ENCODE data around the gene SNAPC5.
"Not testable (repeated sequence)": the region's sequence is repeated elsewhere in the genome, so short reads cannot be mapped to it uniquely, and the experiment has no call there.

The SNAPC5 gene

GRCh38 chr15:66497502-66498455 lies at the start of gene SNAPC5:
Gene SNAPC5, minus strand, starts transcription at chr15:66497762. Its CDS starts 31 bp downstream, at chr15:66497731.
- no peak for FAIRE-seq

- no peak for FAIRE-seq
These were observed 47.7 kb upstream of the SNAPC5 start for GRCh38 chr15:66545255-66545654.

DNA sequence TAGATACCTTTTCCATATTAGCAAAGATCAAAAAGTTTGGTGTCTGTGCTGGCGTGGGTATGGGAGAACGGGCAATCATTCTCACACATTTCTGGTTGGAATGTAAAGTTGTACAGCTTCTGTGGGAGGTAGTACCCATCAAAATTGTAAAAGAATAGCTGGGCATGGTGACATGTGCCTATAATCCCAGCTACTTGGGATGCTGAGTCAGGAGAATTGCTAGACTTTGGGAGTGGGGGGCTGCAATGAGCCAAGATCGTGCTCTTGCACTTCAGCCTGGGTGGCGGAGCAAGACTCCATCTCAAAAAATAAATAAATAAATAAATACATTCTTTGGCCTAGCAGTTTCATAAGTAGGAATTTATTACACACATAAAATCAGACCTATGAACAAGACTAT lies 45.3 kb upstream of the SNAPC5 start:
- no peak for FAIRE-seq

GRCh38 chr15:66535056-66535455 lies 37.5 kb upstream of the SNAPC5 start:
- FAIRE-seq, result no peak

DNA sequence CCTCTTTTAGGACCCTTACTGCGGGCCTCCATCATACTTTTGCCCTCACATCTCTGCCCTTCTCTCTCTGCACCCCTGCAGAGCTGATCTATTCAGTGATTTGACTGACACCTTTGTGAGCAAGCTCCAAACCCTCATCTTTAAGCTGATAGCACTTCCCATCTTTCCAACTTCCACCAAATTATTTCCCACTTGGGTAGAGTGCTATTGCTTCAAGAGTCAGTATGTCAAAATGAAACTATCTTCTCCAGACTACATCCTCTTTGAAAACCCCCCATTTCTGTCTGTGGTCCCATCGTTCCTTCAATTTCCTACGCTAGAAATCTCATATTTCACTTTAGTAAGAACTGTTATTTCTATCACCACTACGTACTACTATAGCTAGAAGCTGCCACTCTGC lies 27.3 kb upstream of the SNAPC5 start:
- no peak for FAIRE-seq

DNA sequence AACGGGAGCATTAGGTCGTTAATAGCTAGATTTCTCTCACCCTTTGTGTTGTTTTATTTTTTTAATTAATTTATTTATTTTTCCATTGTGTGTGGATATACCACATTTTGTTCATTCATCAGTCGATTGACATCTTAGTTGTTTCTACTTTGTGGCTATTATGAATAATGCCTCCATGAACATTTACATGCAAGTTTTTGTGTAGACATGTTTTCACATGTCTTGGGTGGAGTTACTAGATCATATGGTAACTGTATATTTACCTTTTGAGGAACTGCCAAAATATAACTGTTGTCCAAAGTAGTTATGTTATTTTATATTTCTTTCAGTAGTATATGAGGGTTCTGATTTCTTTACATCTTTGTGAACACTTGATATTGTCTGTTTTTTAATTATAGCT lies 26.4 kb upstream of the SNAPC5 start:
- no peak for FAIRE-seq

- FAIRE-seq, result no peak
These were observed 18.4 kb upstream of the SNAPC5 start for GRCh38 chr15:66515901-66516322.

GRCh38 chr15:66514586-66514985 lies 17.0 kb upstream of the SNAPC5 start:
- no peak for FAIRE-seq

DNA sequence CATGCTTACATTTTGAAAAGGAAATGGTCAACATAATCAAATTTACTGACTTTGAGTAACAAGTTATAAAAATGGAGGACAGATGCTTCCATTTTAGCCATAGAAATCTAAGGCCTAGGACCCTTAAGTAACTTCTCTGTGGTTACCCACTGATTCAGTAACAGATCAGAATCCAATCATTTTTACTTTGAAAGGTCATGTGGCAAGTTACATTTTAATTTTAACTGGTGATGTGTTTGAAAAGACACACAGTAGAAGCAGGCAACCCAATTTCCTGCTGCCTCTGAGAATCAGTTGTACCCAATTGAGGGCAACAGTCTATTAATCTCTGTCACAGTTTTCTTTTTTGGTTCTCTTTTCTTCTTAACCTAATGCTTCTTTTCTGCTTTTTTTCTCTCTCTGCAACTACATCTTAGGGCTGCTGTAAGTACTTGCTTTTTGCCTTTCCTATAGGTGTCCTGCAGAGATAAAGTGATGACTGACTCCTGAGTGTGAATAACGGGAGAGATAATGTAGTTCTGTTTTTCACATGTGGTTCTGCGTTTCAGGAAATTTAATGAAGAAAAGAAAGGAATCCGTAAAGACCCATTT lies 10.8 kb upstream of the SNAPC5 start:
- no peak for FAIRE-seq

DNA sequence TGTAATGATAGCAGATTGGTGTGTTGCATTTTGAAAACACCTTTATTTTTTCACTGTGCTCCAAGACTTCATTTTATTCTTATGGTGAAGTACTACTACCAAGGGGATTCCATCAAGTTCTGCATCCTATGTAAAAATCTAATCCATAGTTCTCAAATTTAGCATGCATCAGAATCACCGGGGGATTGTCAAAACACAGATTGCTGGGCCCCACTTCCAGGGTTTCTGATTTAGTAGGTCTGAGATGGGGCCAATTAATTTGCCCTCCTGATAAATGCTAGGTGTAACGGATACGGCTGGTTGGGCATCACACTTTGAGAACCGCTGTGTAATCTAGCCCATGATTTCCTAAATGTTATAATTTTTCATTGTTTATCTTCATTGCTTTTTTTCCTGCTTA lies 8.3 kb upstream of the SNAPC5 start:
- FAIRE-seq, result no peak

- FAIRE-seq, result no peak
These were observed 7.9 kb upstream of the SNAPC5 start for GRCh38 chr15:66505430-66505811.

DNA sequence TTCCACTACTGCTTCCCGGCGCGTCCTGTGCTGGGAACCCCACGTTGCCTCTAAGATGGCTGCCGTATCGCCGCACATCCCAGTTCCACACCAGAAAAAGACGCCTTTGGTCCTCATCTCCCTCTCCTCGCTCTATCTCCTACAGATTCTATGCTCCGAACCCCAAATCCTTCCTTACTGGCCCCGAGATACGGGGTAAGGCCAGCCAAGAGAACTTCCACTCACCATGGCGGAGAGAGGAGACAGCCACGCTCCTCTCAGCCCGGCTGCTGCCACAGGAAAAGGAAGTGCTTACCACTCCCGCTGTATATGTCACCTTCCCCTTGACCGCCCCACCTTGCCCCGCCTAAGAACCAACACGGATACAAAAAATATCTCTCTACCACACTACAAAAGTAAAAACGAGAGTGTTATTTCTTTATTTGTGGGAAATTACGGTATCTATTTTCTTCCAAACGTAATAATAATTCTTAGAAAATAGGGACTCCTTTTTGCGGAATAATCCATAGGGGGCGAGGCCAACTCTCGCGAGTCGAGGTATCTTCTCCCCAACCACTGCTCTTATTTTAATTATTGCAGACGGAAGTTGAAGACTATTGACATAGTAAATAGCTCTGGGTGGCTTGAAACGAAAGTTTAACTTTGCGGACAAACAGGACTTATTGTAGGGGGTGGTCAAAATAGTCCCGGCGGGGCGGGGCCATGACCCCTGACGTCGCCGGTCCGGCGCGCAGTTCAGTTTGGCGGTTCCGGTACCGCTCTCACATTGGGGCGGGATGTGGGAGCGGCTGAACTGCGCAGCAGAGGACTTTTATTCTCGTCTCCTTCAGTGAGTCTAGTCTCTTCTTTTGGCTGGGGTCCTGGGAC lies 7.2 kb upstream of the SNAPC5 start, which contains the start of the genes RPL4 and ZWILCH:
Gene RPL4 (minus strand): TSS at position 293 of the 867 bp plus-strand sequence. CDS start 65 bp downstream, at position 228.
Gene ZWILCH (plus strand): TSS at position 764 of the 867 bp plus-strand sequence. CDS start 13 bp downstream, at position 777.
- peak; percentile 94 for FAIRE-seq

DNA sequence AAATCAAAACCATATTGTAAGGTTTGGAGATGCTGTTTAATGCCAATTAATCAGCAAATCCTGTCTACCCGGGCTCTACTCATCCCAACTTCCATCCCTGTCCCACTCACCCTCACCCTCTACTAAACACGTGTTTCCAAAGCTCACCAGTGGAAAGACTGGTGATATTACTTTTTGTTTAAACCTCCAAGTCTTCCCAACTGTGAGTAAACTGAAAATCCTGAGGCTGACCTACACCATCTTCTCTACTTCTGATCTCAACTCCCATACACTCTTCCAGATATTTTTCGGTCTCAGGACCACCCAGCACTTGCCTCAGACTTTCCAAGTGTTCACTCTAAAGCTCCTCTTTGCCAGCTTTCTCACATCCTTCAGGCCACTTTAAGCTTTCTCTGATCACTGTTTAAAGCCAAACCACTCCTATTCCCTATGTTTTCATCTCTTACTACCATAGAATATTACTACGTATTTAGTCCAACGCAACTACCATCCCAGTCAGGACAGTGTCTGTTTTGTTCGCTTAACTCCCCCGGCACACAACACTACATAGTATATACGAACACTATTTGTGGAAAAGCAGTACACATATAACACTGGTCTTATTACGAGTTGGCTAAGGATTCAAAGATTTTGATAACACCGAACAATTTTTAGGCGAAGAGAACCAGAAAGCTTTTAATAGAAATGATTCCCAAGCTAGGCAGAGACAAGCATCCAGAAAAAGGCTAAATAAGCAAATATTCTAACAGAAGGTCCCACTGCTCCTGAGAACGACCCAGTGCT lies 6.4 kb upstream of the SNAPC5 start:
- no peak for FAIRE-seq

- not testable (repeated sequence) for FAIRE-seq
These were observed 5.6 kb upstream of the SNAPC5 start for GRCh38 chr15:66503041-66503648.

- no peak for FAIRE-seq
These were observed 4.9 kb upstream of the SNAPC5 start for GRCh38 chr15:66502491-66502890.

- FAIRE-seq, result not testable (repeated sequence)
These were observed 2.8 kb upstream of the SNAPC5 start for GRCh38 chr15:66500346-66500745.

DNA sequence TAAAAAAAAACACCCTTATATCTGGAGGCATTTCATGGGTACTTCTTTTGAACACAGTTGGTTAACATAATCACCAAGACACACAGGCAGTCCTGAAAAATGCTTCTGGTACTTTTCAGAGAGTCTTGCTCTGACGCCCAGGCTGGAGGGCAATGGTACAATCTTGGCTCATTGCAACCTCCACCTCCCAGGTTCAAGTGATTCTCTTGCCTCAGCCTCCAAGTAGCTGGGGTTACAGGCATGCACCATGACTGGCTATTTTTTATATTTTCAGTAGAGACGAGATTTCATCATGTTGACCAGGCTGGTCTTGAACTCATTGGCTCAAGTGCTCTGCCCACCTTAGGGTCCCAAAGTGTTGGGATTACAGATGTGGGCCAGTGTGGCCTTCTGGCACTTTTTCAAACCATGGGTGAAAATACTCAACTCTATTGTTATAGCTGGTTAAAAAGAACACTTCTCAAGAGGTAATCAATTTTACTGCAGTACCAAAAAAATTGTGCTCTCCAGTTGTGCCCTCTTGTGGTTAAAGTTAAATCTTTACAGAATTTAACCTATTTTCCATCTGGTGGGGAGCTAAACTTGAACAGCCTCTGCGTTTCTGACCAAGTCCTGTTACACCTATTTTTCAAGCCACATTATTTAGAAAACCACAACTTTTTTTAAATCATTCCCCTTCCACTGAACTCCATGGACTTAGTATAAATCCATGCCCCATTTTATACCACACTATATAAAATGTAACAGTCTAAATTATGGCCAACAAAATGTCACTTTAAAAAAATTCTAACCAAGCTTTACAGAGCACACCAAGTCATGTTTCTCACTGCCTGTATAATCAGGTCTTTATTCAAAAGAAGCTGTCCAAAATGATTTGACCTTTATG lies 1.2 kb upstream of the SNAPC5 start:
- no peak for FAIRE-seq

GRCh38 chr15:66496951-66497501 lies 536 bp downstream of the SNAPC5 start:
- no peak for FAIRE-seq

DNA sequence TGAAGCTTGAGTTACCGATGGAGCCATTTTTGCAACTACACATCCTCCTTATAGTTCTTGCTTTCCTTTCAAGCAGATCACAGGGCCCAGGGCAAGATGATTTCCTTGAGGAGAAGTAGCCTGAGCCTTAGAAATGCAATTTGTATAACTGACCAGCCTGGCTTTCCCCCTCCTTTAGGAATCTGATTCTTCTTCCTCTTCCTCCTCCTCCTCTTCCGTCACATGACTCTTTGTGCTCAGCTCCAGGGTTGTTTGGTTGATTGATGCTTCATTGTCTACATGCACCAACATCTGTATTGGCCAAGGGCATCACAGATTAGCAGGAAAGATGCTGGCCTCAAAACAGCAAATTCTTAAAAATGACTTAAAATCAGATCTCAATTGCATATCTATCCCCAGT lies 3.3 kb downstream of the SNAPC5 start:
- no peak for FAIRE-seq

GRCh38 chr15:66491846-66492245 lies 5.7 kb downstream of the SNAPC5 start:
- FAIRE-seq, result no peak
